HG03378 (cell line): Measurements from ENCODE around the gene BRD9.

Source experiments
- ATAC-seq: cut with Tn5 transposase; IDR thresholded peaks from one replicate; pipeline ENCODE4 v1.9.1; 2021; ENCODE audit warnings: mild to moderate bottlenecking, moderate library complexity; ENCODE audit not compliant: unreplicated experiment

The BRD9 gene

GRCh38 chr5:819078-819477, 73.5 kb downstream of the BRD9 start:
- ATAC-seq: no peak

- no peak for ATAC-seq
These were observed 76.4 kb downstream of the BRD9 start for GRCh38 chr5:816176-816575.

- no peak for ATAC-seq
These were observed 77.2 kb downstream of the BRD9 start for GRCh38 chr5:815449-815848.
